ENCODE measurements around the gene ENDOG. TPM values are rescaled to one million over a fixed set of nuclear protein-coding genes. Genes with fewer than 3 reads are reported as not detected.

Gene ENDOG
- total RNA-seq, 1 experiment from 2014 or later = 25.8 TPM

- TF ChIP-seq FOXP4 (CRISPR knock-in tag; IDR thresholded peaks at IDR 0.05) (no peak), FOXJ3 (CRISPR knock-in tag; IDR thresholded peaks at IDR 0.05; ENCODE audit: borderline replicate concordance) (no peak)
Measured at GRCh38 chr9:128788445-128788844, 29.9 kb upstream of the ENDOG start (continued).

- Mint-ChIP-seq H3K27me3 (ENCODE audit: low read depth) (no peaks in the 10 kb centered on the region), H3K4me3 (no peak overlapping the region), H3K9me3 (no peaks in the 10 kb centered on the region), H3K36me3 (peaks cover 9% of the 10 kb centered on the region), H3K27ac (no peak overlapping the region), H3K4me1 (peaks cover 7% of the 10 kb centered on the region; the same call in 1 of the 2 replicates)
- ChIA-PET CTCF (no interaction called here), POLR2A (no interaction called here)
- ATAC-seq (no peak), DNase-seq (ENCODE audit: low spot score) (no peak)
- TF ChIP-seq IRF1 (CRISPR knock-in tag; IDR thresholded peaks at IDR 0.05) (no peak), CBFB (CRISPR knock-in tag; IDR thresholded peaks at IDR 0.05; ENCODE audit: low read depth) (no peak)
Measured at GRCh38 chr9:128790536-128790935, 27.8 kb upstream of the ENDOG start.

GRCh38 chr9:128792134-128792533, 26.2 kb upstream of the ENDOG start:
- no peak for DNase-seq (ENCODE audit: low spot score)
- Mint-ChIP-seq H3K36me3 (peaks cover 9% of the 10 kb centered on the region), H3K4me1 (peaks cover 7% of the 10 kb centered on the region; the same call in 1 of the 2 replicates), H3K4me3 (no peak overlapping the region), H3K9me3 (no peaks in the 10 kb centered on the region), H3K27me3 (ENCODE audit: low read depth) (no peaks in the 10 kb centered on the region), H3K27ac (no peak overlapping the region)
- POLR2A ChIA-PET = no interaction called here
- CTCF ChIA-PET = no interaction called here
- no peak for ATAC-seq
- TF ChIP-seq MAX (CRISPR knock-in tag; IDR thresholded peaks at IDR 0.05) (no peak), JUN (CRISPR knock-in tag; IDR thresholded peaks at IDR 0.05) (no peak), FOXP4 (CRISPR knock-in tag; IDR thresholded peaks at IDR 0.05) (no peak), USF1 (CRISPR knock-in tag; IDR thresholded peaks at IDR 0.05) (no peak), ATF1 (CRISPR knock-in tag; IDR thresholded peaks at IDR 0.05) (no peak), NR1H2 (CRISPR knock-in tag; IDR thresholded peaks at IDR 0.05) (no peak), E2F5 (CRISPR knock-in tag; IDR thresholded peaks at IDR 0.05) (no peak), KAT7 (CRISPR knock-in tag; IDR thresholded peaks at IDR 0.05; ENCODE audit: borderline replicate concordance) (no peak), ZMAT4 (CRISPR knock-in tag; IDR thresholded peaks at IDR 0.05) (no peak), AFF4 (CRISPR knock-in tag; IDR thresholded peaks at IDR 0.05; ENCODE audit: borderline replicate concordance) (no peak), IRF2 (CRISPR knock-in tag; IDR thresholded peaks at IDR 0.05; ENCODE audit: borderline replicate concordance, low read depth) (no peak), ZNF317 (CRISPR knock-in tag; IDR thresholded peaks at IDR 0.05; ENCODE audit: borderline replicate concordance, low read depth) (no peak), SP1 (CRISPR knock-in tag; conservative IDR thresholded peaks at IDR 0.05) (no peak), FOXJ3 (CRISPR knock-in tag; IDR thresholded peaks at IDR 0.05; ENCODE audit: borderline replicate concordance) (no peak), MYBL2 (CRISPR knock-in tag; IDR thresholded peaks at IDR 0.05) (no peak), PRDM15 (CRISPR knock-in tag; IDR thresholded peaks at IDR 0.05) (no peak)

Measured in WTC11 (cell line).